GM10266 (cell line): Measurements from ENCODE around the gene DIS3L2.

Experiments used
- DNase-seq: peaks from one replicate; pipeline ENCODE4 v3.0.0; 2012; ENCODE audit errors: extremely low spot score
- CTCF ChIP-seq: IDR thresholded peaks from 2 replicates; pipeline ENCODE4 v1.5.1; 2012; ENCODE audit warnings: mild to moderate bottlenecking, low read depth; ENCODE audit not compliant: control insufficient read depth, insufficient read depth; ENCODE audit errors: missing control alignments

Gene DIS3L2

GRCh38 chr2:232183279-232183678, 221.8 kb downstream of the DIS3L2 start:
- TF ChIP-seq CTCF, result no peak
- no peak for DNase-seq

- TF ChIP-seq CTCF, result no peak
- DNase-seq, result no peak
These were observed 222.8 kb downstream of the DIS3L2 start for GRCh38 chr2:232184346-232184745.

GRCh38 chr2:232190796-232191195, 229.3 kb downstream of the DIS3L2 start:
- TF ChIP-seq CTCF, result no peak
- DNase-seq, result no peak

- no peak for DNase-seq
- no peak for TF ChIP-seq CTCF
These were observed 234.0 kb downstream of the DIS3L2 start for GRCh38 chr2:232195487-232195886.

- TF ChIP-seq CTCF, result no peak
- DNase-seq, result no peak
These were observed 235.3 kb downstream of the DIS3L2 start for GRCh38 chr2:232196802-232197201.

GRCh38 chr2:232200195-232200594, 238.7 kb downstream of the DIS3L2 start:
- no peak for DNase-seq

More at GRCh38 chr2:232200195-232200594, 238.7 kb downstream of the DIS3L2 start:
- no peak for TF ChIP-seq CTCF
